Smooth muscle cell (in vitro differentiated cells): Measurements from ENCODE around the gene RAB40C. TPM values are rescaled to one million over a fixed set of nuclear protein-coding genes. Genes with fewer than 3 reads are reported as not detected.

ENCODE experiments used
- DNase-seq: peaks from one replicate; lab custom pipeline; 2025; ENCODE audit not compliant: unreplicated experiment; lab: John Stamatoyannopoulos, UW
- H2AFZ ChIP-seq: fragments of 200-600 bp; sonication (generic); 2 replicates; pipeline ENCODE4 v1.6.0; 2016; ENCODE audit warnings: antibody characterized with exemption, low read depth, mild to moderate bottlenecking
- H3F3A ChIP-seq: fragments of 200-600 bp; sonication (generic); 2 replicates; pipeline ENCODE4 v1.6.0; 2017; ENCODE audit warnings: antibody characterized with exemption, low read depth
- H3K27ac ChIP-seq: fragments of 200-600 bp; sonication (generic); 2 replicates; pipeline ENCODE4 v1.5.1; 2016; ENCODE audit warnings: low read depth, mild to moderate bottlenecking
- H3K27me3 ChIP-seq: fragments of 200-600 bp; sonication (generic); 2 replicates; pipeline ENCODE4 v1.6.1; 2016; ENCODE audit warnings: low read depth, mild to moderate bottlenecking
- H3K36me3 ChIP-seq: fragments of 200-600 bp; sonication (generic); 2 replicates; pipeline ENCODE4 v1.5.1; 2016; ENCODE audit warnings: low read depth
- H3K4me1 ChIP-seq: fragments of 200-600 bp; sonication (generic); 2 replicates; pipeline ENCODE4 v1.5.1; 2016; ENCODE audit warnings: low read depth
- H3K4me2 ChIP-seq: fragments of 200-600 bp; sonication (generic); 2 replicates; pipeline ENCODE4 v1.6.0; 2016; ENCODE audit warnings: mild to moderate bottlenecking
- H3K4me3 ChIP-seq: fragments of 200-600 bp; sonication (generic); 2 replicates; pipeline ENCODE4 v1.5.1; 2016; ENCODE audit warnings: mild to moderate bottlenecking
- H3K79me2 ChIP-seq: fragments of 200-600 bp; sonication (generic); 2 replicates; pipeline ENCODE4 v1.6.0; 2016; ENCODE audit warnings: low read depth, mild to moderate bottlenecking
- H3K9ac ChIP-seq: fragments of 200-600 bp; sonication (generic); 2 replicates; pipeline ENCODE4 v1.6.0; 2016; ENCODE audit warnings: low read depth
- H3K9me3 ChIP-seq: fragments of 200-600 bp; sonication (generic); replicated peaks from 2 replicates; pipeline ENCODE4 v1.5.1; 2016; ENCODE audit warnings: low read depth
- H4K20me1 ChIP-seq: fragments of 200-600 bp; sonication (generic); 2 replicates; pipeline ENCODE4 v1.6.0; 2016; ENCODE audit warnings: low read depth
- WGBS: methylation state at CpG from one replicate; pipeline ENCODE4 v1.1.7; 2016; ENCODE audit warnings: low lambda C conversion rate; 5-methylcytosine and 5-hydroxymethylcytosine counted together
- polyA plus RNA-seq: library from polyadenylated mRNA; unstranded; fragments of >200 nt; fragmentation: Nextera tagmentation; extraction: Ambion mirVana; gene quantifications from 2 replicates; pipeline ENCODE4 v1.2.1, GENCODE V29; 2016
- total RNA-seq: library from RNA; depleted of rRNA; stranded (reverse); fragments of >200 nt; gene quantifications from 2 replicates; pipeline ENCODE4 v1.2.3, GENCODE V29; 2014
- TF ChIP-seq, protein P1 (sequence below): fragments of 200-600 bp; sonication (generic); IDR thresholded peaks from 2 replicates; pipeline ENCODE4 v1.5.1; 2017; ENCODE audit warnings: borderline replicate concordance, mild to moderate bottlenecking, antibody characterized with exemption; ENCODE audit not compliant: insufficient read depth, poor library complexity, severe bottlenecking

Gene RAB40C
- total and polyA plus RNA-seq, 2 experiments from 2014 or later = 21.2 to 28.3 TPM

- DNase-seq = no peak
- H3K4me1 ChIP-seq = peaks cover 25% of the 10 kb centered on the region
- no peaks in the 10 kb centered on the region for H3K27me3 ChIP-seq
- no peaks in the 10 kb centered on the region for H3K79me2 ChIP-seq
- no peak overlapping the region for H3K9ac ChIP-seq
- peaks cover 8% of the 10 kb centered on the region for H4K20me1 ChIP-seq
- H3K36me3 ChIP-seq = no peaks in the 10 kb centered on the region
- H3K27ac ChIP-seq = peak overlapping the region; percentile 15
- H3K4me2 ChIP-seq = peak overlapping the region; percentile 26
- 54% methylated on average over 7 of the region's 11 CpGs for WGBS
- TF ChIP-seq, protein P1, sequence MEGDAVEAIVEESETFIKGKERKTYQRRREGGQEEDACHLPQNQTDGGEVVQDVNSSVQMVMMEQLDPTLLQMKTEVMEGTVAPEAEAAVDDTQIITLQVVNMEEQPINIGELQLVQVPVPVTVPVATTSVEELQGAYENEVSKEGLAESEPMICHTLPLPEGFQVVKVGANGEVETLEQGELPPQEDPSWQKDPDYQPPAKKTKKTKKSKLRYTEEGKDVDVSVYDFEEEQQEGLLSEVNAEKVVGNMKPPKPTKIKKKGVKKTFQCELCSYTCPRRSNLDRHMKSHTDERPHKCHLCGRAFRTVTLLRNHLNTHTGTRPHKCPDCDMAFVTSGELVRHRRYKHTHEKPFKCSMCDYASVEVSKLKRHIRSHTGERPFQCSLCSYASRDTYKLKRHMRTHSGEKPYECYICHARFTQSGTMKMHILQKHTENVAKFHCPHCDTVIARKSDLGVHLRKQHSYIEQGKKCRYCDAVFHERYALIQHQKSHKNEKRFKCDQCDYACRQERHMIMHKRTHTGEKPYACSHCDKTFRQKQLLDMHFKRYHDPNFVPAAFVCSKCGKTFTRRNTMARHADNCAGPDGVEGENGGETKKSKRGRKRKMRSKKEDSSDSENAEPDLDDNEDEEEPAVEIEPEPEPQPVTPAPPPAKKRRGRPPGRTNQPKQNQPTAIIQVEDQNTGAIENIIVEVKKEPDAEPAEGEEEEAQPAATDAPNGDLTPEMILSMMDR = no peak
- H3K9me3 ChIP-seq = no peaks in the 10 kb centered on the region
- peaks cover 8% of the 10 kb centered on the region for H3F3A ChIP-seq
- H2AFZ ChIP-seq = no peak overlapping the region
- H3K4me3 ChIP-seq = no peak overlapping the region
These were observed 40.0 kb downstream of the RAB40C start for GRCh38 chr16:629833-630248.

- Histone ChIP-seq H3K4me1 (peaks cover 25% of the 10 kb centered on the region), H3K4me2 (peak overlapping the region; percentile 48), H3K9ac (no peak overlapping the region), H3K9me3 (no peaks in the 10 kb centered on the region), H3K27ac (no peak overlapping the region), H3K4me3 (no peak overlapping the region), H2AFZ (no peak overlapping the region), H3F3A (peaks cover 8% of the 10 kb centered on the region), H3K27me3 (no peaks in the 10 kb centered on the region), H4K20me1 (peaks cover 11% of the 10 kb centered on the region), H3K36me3 (no peaks in the 10 kb centered on the region), H3K79me2 (peaks cover 4% of the 10 kb centered on the region)
- 60% methylated on average over 27 of the region's 29 CpGs for WGBS
- DNase-seq = no peak
- TF ChIP-seq, protein P1 = no peak
These were observed 40.5 kb downstream of the RAB40C start for GRCh38 chr16:630249-630814.

GRCh38 chr16:630815-631405 is 41.0 kb downstream of the RAB40C start, which contains the start of gene WFIKKN1:
TSS of gene WFIKKN1 (plus strand) at chr16:630985. CDS start at chr16:631254, 269 bp downstream.
- Histone ChIP-seq H3K9ac (no peak within 1 kb of the TSS), H3K27ac (peak within 1 kb of the TSS; percentile 15), H4K20me1 (peaks cover 11% of the 10 kb centered on the region), H3F3A (peaks cover 8% of the 10 kb centered on the region), H3K36me3 (no peaks in the 10 kb centered on the region), H3K27me3 (no peaks in the 10 kb centered on the region), H3K4me1 (peaks cover 25% of the 10 kb centered on the region), H3K9me3 (no peaks in the 10 kb centered on the region), H2AFZ (no peak within 1 kb of the TSS), H3K4me2 (peak within 1 kb of the TSS; percentile 48), H3K4me3 (no peak within 1 kb of the TSS), H3K79me2 (peaks cover 10% of the 10 kb centered on the region)
- DNase-seq = no peak
- 21% methylated on average over 22 of the region's 23 CpGs for WGBS
- TF ChIP-seq, protein P1 = no peak
